Urothelium cell line (cell line): ENCODE results near the gene CPLX3.

Experiments used
- DNase-seq: peaks from one replicate; pipeline ENCODE4 v3.0.0; 2011; ENCODE audit warnings: low spot score, mixed read lengths
- FAIRE-seq: peaks from 2 replicates; lab custom pipeline; 2011; peaks lifted over from hg19 to GRCh38; lab: Jason Lieb, UNC

Gene CPLX3

GRCh38 chr15:74788042-74788682 lies 38.3 kb upstream of the CPLX3 start:
- FAIRE-seq: no peak

GRCh38 chr15:74788683-74789151 lies 37.7 kb upstream of the CPLX3 start:
- DNase-seq: no peak
- FAIRE-seq: no peak

More at GRCh38 chr15:74788042-74788682, 38.3 kb upstream of the CPLX3 start:
- DNase-seq: no peak

DNA sequence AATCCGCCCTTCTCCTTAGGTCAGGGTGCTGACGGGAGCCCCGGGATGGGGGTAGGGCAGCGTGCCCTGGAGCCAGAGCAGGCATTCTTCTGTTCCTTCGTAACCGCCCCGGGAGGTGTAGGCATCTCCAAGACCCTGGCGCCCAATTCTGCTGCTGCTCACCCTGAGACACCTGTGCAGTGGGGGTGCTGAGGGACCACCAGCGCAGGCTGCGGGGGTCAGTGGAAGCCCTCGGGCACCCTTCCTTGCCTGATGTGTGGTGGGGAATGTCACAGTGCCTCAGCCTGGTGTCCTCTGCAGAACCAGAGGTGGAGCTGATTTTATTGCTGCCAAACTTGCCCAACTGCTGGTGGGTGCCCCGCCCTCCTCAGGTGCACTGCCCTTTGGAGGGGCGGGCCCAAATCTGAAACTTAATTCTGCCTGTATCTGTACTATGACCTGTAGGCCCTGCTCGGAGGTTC lies 37.2 kb upstream of the CPLX3 start:
- DNase-seq: no peak
- no peak for FAIRE-seq

DNA sequence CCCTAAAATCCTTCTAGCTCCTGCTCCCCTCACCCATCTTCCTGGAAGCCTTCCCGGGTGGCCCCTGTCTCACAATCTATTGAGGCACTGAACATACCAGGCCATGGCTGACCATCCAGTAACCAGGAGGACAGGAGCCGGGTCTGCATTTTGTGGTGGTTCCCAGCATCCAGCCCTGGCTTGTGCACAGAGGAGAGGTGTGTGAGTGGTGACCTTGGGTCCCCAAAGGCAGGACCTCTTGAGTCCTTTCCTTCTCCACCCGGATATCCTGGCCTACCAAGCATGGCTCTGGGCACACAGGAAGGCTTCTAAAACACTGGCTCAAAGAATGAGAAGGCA lies 36.7 kb upstream of the CPLX3 start:
- no peak for FAIRE-seq
- DNase-seq: no peak

- FAIRE-seq (no peak), DNase-seq (peak; percentile 38)
These were observed 36.1 kb upstream of the CPLX3 start for GRCh38 chr15:74790080-74790916.

DNA sequence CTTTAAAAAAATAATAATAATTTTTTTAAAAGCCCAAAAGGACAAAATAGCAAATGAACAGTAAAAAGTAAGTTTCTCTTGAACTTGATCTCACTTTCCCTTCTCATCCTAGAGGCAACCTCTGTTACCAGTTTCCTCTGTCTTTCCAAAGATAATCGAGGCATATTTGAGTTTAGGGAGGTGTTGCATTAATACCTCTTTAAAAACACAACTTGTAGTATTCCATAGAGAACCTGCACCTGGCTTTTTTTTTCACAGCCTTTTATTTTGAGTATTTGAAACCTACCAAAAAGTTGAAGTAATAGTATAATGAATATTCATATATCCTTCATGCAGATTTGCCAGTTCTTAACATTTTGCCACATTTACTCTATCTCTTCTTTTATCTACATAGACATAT lies 35.4 kb upstream of the CPLX3 start:
- no peak for FAIRE-seq
- no peak for DNase-seq

DNA sequence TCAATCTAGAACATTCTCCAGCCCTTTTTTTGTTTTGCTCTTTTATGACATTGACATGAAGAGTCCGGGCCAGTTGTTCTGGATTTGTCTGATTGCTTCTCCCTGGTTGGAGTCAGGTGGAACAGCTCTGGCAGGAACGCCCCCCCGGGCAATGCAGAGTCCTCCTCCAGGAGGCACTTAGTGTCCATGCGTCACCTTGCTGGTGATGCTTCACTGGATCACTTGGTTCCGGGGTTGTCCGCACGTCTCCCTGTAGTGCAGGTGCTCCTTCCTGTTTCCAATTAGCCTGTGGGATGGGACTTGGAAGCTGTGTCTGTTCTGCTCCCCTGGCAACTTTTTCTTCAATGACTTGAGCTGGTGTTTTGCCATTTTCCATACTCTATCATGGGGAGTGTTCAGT lies 34.8 kb upstream of the CPLX3 start:
- DNase-seq: no peak
- FAIRE-seq: no peak

DNA sequence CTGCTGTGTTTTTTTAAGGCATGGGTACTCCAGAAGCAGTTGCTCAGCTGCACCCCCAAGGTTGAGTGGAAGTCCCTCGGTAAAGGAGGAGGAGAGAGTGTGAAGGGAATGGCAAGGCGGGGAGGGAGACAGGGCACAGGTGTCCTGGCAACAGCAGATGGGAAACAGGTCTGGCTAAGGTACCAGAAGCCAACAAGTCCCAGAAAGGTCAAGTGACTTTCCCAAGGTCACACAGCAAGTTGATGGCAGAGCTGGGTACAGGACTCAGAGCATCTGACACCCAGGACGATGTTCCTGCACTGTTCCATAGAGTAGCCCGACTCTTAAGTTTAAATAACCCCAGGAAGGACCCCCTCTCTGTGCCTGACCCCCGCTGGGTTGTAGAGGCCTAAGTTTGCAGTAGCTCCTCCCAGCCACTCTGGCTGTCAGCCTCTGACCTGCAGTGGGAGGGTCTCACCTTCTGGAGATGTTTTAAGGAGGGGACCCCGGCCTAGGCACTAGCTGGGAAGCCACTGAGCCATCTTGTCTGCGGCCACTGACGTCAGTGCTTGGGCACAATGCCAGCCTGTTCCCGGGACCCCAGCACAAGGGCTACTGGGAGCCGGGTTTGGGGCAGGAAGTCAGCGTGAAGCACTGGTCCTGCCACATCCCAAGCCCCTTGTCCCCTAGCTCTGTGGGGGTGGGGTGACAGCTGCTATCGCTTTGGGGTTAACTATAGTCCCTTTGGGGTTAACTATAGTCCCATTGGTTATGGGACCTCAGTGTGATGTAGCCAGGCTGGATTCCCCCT lies 34.0 kb upstream of the CPLX3 start:
- DNase-seq: no peak
- no peak for FAIRE-seq

GRCh38 chr15:74793135-74794028 lies 33.0 kb upstream of the CPLX3 start:
- no peak for FAIRE-seq

GRCh38 chr15:74794248-74794969 lies 32.0 kb upstream of the CPLX3 start:
- FAIRE-seq (no peak), DNase-seq (no peak)

More at GRCh38 chr15:74793135-74794028, 33.0 kb upstream of the CPLX3 start:
- DNase-seq: no peak

DNA sequence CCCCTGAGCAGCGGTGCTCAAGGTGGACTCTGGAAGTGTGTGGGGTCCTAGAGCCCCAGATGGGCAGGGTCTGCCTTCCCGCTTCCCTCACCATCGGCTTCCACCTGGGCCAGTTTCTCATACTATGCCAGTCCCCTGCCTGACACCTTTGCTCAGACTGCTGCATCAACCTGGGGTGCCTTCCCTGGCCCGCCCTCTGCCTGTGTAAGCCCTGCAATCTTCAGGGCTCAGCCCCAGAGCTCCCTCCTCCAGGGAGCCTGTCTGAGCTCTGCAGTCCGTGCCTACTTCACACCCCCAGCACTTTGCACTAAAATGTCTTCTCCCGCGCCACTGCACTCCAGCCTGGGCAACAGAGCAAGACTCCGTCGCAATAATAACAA lies 31.5 kb upstream of the CPLX3 start:
- FAIRE-seq (no peak), DNase-seq (no peak)

DNA sequence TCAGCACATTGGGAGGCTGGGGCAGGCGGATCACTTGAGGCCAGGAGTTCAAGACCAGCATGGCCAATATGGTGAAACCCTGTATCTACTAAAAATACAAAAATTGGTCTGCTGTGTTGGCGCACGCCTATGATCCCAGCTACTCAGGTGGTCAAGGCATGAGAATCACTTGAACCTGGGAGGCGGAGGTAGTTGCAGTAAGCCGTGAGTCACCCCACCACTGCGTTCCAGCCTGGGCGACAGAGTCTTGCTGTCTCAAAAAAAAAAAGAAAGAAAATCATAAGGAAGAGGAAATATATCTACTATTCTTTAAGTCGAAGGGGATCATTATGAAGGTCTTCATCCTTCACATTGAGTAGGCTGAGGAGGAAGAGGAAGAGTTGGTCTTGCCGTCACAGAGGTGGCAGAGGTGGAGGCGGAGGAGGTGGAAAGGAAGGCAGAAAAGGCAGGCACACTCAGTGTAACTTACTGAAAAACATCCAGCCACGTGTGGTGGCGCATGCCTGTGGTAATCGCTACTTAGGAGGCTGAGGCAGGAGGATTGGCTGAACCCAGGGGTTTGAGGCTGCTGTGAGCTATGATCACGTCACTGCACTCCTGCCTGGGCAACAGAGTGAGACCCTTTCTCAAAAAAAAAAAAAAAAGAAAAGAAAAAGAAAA lies 30.3 kb upstream of the CPLX3 start:
- no peak for FAIRE-seq
- DNase-seq: no peak

- no peak for DNase-seq
- no peak for FAIRE-seq
These were observed 27.8 kb upstream of the CPLX3 start for GRCh38 chr15:74798388-74799254.

- FAIRE-seq: no peak
These were observed 27.1 kb upstream of the CPLX3 start for GRCh38 chr15:74799255-74799855.

GRCh38 chr15:74799856-74800558 lies 26.4 kb upstream of the CPLX3 start:
- FAIRE-seq (peak; percentile 30), DNase-seq (peak; percentile 85)

More at GRCh38 chr15:74799255-74799855, 27.1 kb upstream of the CPLX3 start:
- no peak for DNase-seq

- FAIRE-seq (no peak), DNase-seq (no peak)
These were observed 25.8 kb upstream of the CPLX3 start for GRCh38 chr15:74800559-74801094.
